Mesenchymal stem cell (in vitro differentiated cells and primary cell): ENCODE measurements around the gene HDHD5.

Experiments
- DNase-seq: peaks from one replicate; pipeline ENCODE4 v3.0.0-alpha.2; 2013
- H2AFZ ChIP-seq: one replicate; pipeline ENCODE4 v1.6.1; 2013; ENCODE audit warnings: low read depth, mild to moderate bottlenecking, control low read depth, inconsistent platforms, low read length, moderate library complexity
- H2AK5ac ChIP-seq: 2 replicates; pipeline ENCODE4 v1.6.1; 2013; ENCODE audit warnings: low read length, moderate library complexity, mild to moderate bottlenecking, inconsistent platforms; ENCODE audit not compliant: severe bottlenecking
- H2BK120ac ChIP-seq: one replicate; pipeline ENCODE4 v1.6.1; 2013; ENCODE audit warnings: low read depth, mild to moderate bottlenecking, inconsistent platforms, low read length, moderate library complexity
- H2BK12ac ChIP-seq, 2 experiments: one replicate each; pipeline ENCODE4 v1.6.1; 2013; ENCODE audit warnings: inconsistent platforms in 2 of 2, low read length in 2 of 2, mild to moderate bottlenecking in 2 of 2, moderate library complexity in 2 of 2, control low read depth in 1 of 2
- H2BK15ac ChIP-seq: one replicate; pipeline ENCODE4 v1.6.1; 2013; ENCODE audit warnings: mild to moderate bottlenecking, low read depth, inconsistent platforms; ENCODE audit not compliant: poor library complexity, severe bottlenecking
- H2BK5ac ChIP-seq: 2 replicates; pipeline ENCODE4 v1.6.1; 2013; ENCODE audit warnings: low read depth, mild to moderate bottlenecking, low read length, control low read depth, inconsistent platforms; ENCODE audit not compliant: poor library complexity, severe bottlenecking
- H3K14ac ChIP-seq, 2 experiments: one replicate each; pipeline ENCODE4 v1.6.1; 2013; ENCODE audit warnings: inconsistent platforms in 2 of 2, low read length in 2 of 2, control low read depth in 1 of 2, mild to moderate bottlenecking in 1 of 2, moderate library complexity in 1 of 2
- H3K18ac ChIP-seq, 2 experiments: one replicate each; pipeline ENCODE4 v1.6.1; 2013; ENCODE audit warnings: inconsistent platforms in 2 of 2, low read length in 2 of 2, control low read depth in 1 of 2, low read depth in 1 of 2, mild to moderate bottlenecking in 1 of 2
- H3K23ac ChIP-seq, 2 experiments: one replicate each; pipeline ENCODE4 v1.6.1; 2013; ENCODE audit warnings: inconsistent platforms in 2 of 2, low read length in 2 of 2, mild to moderate bottlenecking in 2 of 2, moderate library complexity in 2 of 2, control low read depth in 1 of 2
- H3K27ac ChIP-seq: 2 replicates; pipeline ENCODE4 v1.5.1; 2013; ENCODE audit warnings: mild to moderate bottlenecking, moderate library complexity, low read length, control low read depth, inconsistent platforms; ENCODE audit not compliant: poor library complexity, severe bottlenecking
- H3K27me3 ChIP-seq, 2 experiments: 2 replicates each; pipeline versions ENCODE4 v1.6.1 to v1.7.0; 2013; ENCODE audit warnings: low read length in 2 of 2, mild to moderate bottlenecking in 2 of 2, moderate library complexity in 2 of 2, control low read depth in 1 of 2, inconsistent platforms in 1 of 2; ENCODE audit not compliant: control insufficient read depth in 1 of 2, insufficient read depth in 1 of 2
- H3K36me3 ChIP-seq, 2 experiments: 2 replicates each; pipeline versions ENCODE4 v1.6.1 to v1.7.0; 2013; ENCODE audit warnings: low read length in 2 of 2, control low read depth in 1 of 2, inconsistent platforms in 1 of 2, low read depth in 1 of 2, mild to moderate bottlenecking in 1 of 2; ENCODE audit not compliant: insufficient read depth in 2 of 2, control insufficient read depth in 1 of 2
- H3K4ac ChIP-seq, 2 experiments: one replicate each; pipeline ENCODE4 v1.6.1; 2013; ENCODE audit warnings: inconsistent platforms in 2 of 2, low read length in 2 of 2, mild to moderate bottlenecking in 2 of 2, moderate library complexity in 2 of 2, control low read depth in 1 of 2, low read depth in 1 of 2
- H3K4me1 ChIP-seq: 2 replicates; pipeline ENCODE4 v1.6.1; 2013; ENCODE audit warnings: low read depth, low read length, control low read depth; ENCODE audit not compliant: control insufficient read depth, insufficient read depth
- H3K4me2 ChIP-seq: 2 replicates; pipeline ENCODE4 v1.6.1; 2013; ENCODE audit warnings: low read length, mild to moderate bottlenecking, inconsistent platforms; ENCODE audit not compliant: poor library complexity, severe bottlenecking
- H3K4me3 ChIP-seq, 2 experiments: 2 replicates each; pipeline versions ENCODE4 v1.5.1 to v1.7.0; 2013; ENCODE audit warnings: low read length in 2 of 2, mild to moderate bottlenecking in 2 of 2, control low read depth in 1 of 2, low read depth in 1 of 2; ENCODE audit not compliant: insufficient read depth in 1 of 2
- H3K79me1 ChIP-seq: replicated peaks from 2 replicates; pipeline ENCODE4 v1.6.1; 2013; ENCODE audit warnings: mild to moderate bottlenecking, control low read depth, low read length, inconsistent platforms; ENCODE audit not compliant: poor library complexity, severe bottlenecking
- H3K9ac ChIP-seq: 2 replicates; pipeline ENCODE4 v1.7.0; 2013; ENCODE audit warnings: mild to moderate bottlenecking, low read length, moderate library complexity
- H3K9me3 ChIP-seq: 2 replicates; pipeline ENCODE4 v1.7.0; 2013; ENCODE audit warnings: mild to moderate bottlenecking, low read length; ENCODE audit not compliant: control insufficient read depth
- H4K8ac ChIP-seq: one replicate; pipeline ENCODE4 v1.6.1; 2013; ENCODE audit warnings: inconsistent platforms, mild to moderate bottlenecking, low read length, moderate library complexity
- H4K91ac ChIP-seq: one replicate; pipeline ENCODE4 v1.6.1; 2013; ENCODE audit warnings: mild to moderate bottlenecking, low read length, inconsistent platforms
- WGBS: methylation state at CpG from one replicate; pipeline ENCODE4 v1.1.7; 2013; ENCODE audit warnings: mixed read lengths; 5-methylcytosine and 5-hydroxymethylcytosine counted together

Gene HDHD5

GRCh38 chr22:17131686-17132085 is 27.4 kb downstream of the HDHD5 start:
- H3K4ac ChIP-seq = no peak overlapping the region
- H3K9me3 ChIP-seq = no peaks in the 10 kb centered on the region
- H3K4me3 ChIP-seq = no peak overlapping the region
- no peak overlapping the region for H4K8ac ChIP-seq
- no peaks in the 10 kb centered on the region for H3K79me1 ChIP-seq
- H2BK5ac ChIP-seq = no peak overlapping the region
- no peak for DNase-seq
- H2AK5ac ChIP-seq = no peak overlapping the region
- WGBS = 63% methylated on average over 4 of the region's 5 CpGs
- no peak overlapping the region for H3K27ac ChIP-seq
- no peak overlapping the region for H2BK120ac ChIP-seq
- H3K14ac ChIP-seq = no peak overlapping the region
- no peak overlapping the region for H2BK12ac ChIP-seq
- H3K18ac ChIP-seq = no peak overlapping the region
- no peak overlapping the region for H2BK15ac ChIP-seq
- H3K9ac ChIP-seq = no peak overlapping the region
- no peak overlapping the region for H3K23ac ChIP-seq
- peaks cover 5% of the 10 kb centered on the region for H3K4me1 ChIP-seq
- H4K91ac ChIP-seq = no peak overlapping the region
- H2AFZ ChIP-seq = no peak overlapping the region
- no peaks in the 10 kb centered on the region for H3K27me3 ChIP-seq
- peaks cover 3 to 14% of the 10 kb centered on the region in 2 experiments for H3K36me3 ChIP-seq
- no peak overlapping the region for H3K4me2 ChIP-seq

GRCh38 chr22:17130199-17130598 is 28.9 kb downstream of the HDHD5 start:
- H2BK5ac ChIP-seq = no peak overlapping the region
- no peaks in the 10 kb centered on the region for H3K27me3 ChIP-seq
- H3K18ac ChIP-seq = no peak overlapping the region
- H3K36me3 ChIP-seq = peaks cover 3 to 10% of the 10 kb centered on the region in 2 experiments
- H4K8ac ChIP-seq = no peak overlapping the region
- no peak overlapping the region for H2BK12ac ChIP-seq
- no peak overlapping the region for H3K4me3 ChIP-seq
- no peak overlapping the region for H2AK5ac ChIP-seq
- WGBS = 26% methylated on average over 1 of the region's 1 CpG
- no peak overlapping the region for H3K9ac ChIP-seq
- H3K9me3 ChIP-seq = no peaks in the 10 kb centered on the region
- H4K91ac ChIP-seq = no peak overlapping the region
- H3K4me2 ChIP-seq = no peak overlapping the region
- peaks cover 5% of the 10 kb centered on the region for H3K4me1 ChIP-seq
- DNase-seq = no peak
- H3K14ac ChIP-seq = no peak overlapping the region
- no peak overlapping the region for H3K23ac ChIP-seq
- H3K79me1 ChIP-seq = no peaks in the 10 kb centered on the region
- H3K27ac ChIP-seq = no peak overlapping the region
- H2AFZ ChIP-seq = no peak overlapping the region
- H3K4ac ChIP-seq = no peak overlapping the region
- no peak overlapping the region for H2BK15ac ChIP-seq
- no peak overlapping the region for H2BK120ac ChIP-seq

- Histone ChIP-seq H3K4me3 (peak within 1 kb of the TSS; percentile 57 to 74), H3K4me2 (peak within 1 kb of the TSS; percentile 92), H4K8ac (no peak within 1 kb of the TSS), H3K9me3 (no peaks in the 10 kb centered on the region), H3K36me3 (no peaks in the 10 kb centered on the region), H2AFZ (no peak within 1 kb of the TSS), H2BK15ac (peak within 1 kb of the TSS; percentile 45), H4K91ac (no peak within 1 kb of the TSS), H3K79me1 (no peaks in the 10 kb centered on the region), H3K4me1 (peaks cover 17% of the 10 kb centered on the region), H3K27ac (no peak within 1 kb of the TSS), H3K27me3 (peaks cover 48% of the 10 kb centered on the region in 2 experiments), H3K14ac (no peak within 1 kb of the TSS), H3K18ac (no peak within 1 kb of the TSS), H2BK120ac (no peak within 1 kb of the TSS), H3K9ac (no peak within 1 kb of the TSS), H3K23ac (peak within 1 kb of the TSS in 1 of 2 experiments; percentile 51), H2AK5ac (no peak within 1 kb of the TSS), H3K4ac (no peak within 1 kb of the TSS), H2BK12ac (no peak within 1 kb of the TSS), H2BK5ac (no peak within 1 kb of the TSS)
- DNase-seq = peak; percentile 51
- 7% methylated on average over 62 of the region's 69 CpGs for WGBS
These were observed 37.6 kb downstream of the HDHD5 start, which contains the start of gene TMEM121B for GRCh38 chr22:17121233-17122195. Gene TMEM121B (minus strand): TSS chr22:17121360. CDS start chr22:17121127, 233 bp downstream.

- Histone ChIP-seq H2AK5ac (no peak overlapping the region), H3K4me1 (peaks cover 17% of the 10 kb centered on the region), H3K14ac (no peak overlapping the region), H3K9me3 (no peaks in the 10 kb centered on the region), H3K27me3 (peaks cover 50 to 54% of the 10 kb centered on the region in 2 experiments), H3K18ac (no peak overlapping the region), H3K4me3 (peak overlapping the region; percentile 18 to 57), H2BK15ac (peak overlapping the region; percentile 45), H4K8ac (no peak overlapping the region), H3K27ac (no peak overlapping the region), H2BK120ac (no peak overlapping the region), H3K36me3 (no peaks in the 10 kb centered on the region), H3K79me1 (no peaks in the 10 kb centered on the region), H2AFZ (no peak overlapping the region), H3K9ac (no peak overlapping the region), H2BK5ac (no peak overlapping the region), H3K4me2 (peak overlapping the region; percentile 92), H2BK12ac (no peak overlapping the region), H3K23ac (peak overlapping the region in 1 of 2 experiments; percentile 51), H4K91ac (no peak overlapping the region), H3K4ac (no peak overlapping the region)
- no peak for DNase-seq
- WGBS = under 1% methylated on average over 24 of the region's 70 CpGs
These were observed 38.3 kb downstream of the HDHD5 start for GRCh38 chr22:17120711-17121232.
